ENCODE data around the gene FKBP8.
A peak's percentile ranks its signal among the peaks of the same experiment; 100 is the strongest.

DNA sequence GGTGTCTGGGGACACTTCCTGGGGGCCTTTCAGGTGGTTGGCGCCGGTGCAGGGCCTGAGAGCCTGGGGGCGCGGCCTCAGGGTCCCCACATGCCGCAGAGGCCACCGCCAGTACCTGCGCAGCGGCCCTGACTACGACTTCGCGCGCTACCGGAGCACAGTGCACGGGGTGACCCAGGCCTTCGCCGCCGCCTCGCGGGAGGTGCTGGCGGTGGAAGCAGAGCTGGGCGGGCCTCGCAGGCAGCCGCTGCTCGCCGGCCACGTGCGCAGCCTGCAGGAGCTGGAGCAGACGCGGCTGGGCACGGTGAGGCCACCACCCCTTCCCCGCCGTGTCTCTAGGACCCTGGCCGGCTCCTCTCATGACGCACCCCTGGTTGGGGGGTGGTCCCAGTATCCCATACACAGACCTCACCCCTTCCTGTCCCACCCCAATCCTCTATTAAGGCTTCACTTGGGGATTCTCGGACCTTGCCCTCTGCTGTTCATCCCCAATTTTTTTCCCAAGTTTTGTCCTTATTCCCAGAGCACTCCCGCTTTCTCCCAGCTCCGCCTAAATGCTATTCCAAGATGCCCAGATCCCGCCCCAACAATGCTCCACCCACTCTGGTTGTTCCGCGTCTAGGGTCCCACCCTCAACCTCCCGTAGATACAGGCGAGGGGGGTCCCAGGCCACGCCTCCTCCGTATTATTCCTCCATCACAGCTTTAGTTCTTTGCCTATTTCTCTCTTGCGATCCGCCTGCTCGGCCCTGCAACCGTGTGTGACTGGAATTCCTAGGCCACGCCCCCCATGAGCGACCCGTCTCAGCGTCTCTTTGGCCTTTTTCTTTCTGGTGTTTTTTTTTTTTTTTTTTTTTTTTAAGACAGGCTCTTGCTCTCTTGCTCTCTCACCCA lies 46.3 kb upstream of the FKBP8 start:
- no peak for TF ChIP-seq POLR2A (IDR thresholded peaks at IDR 0.05; ENCODE audit: low read depth, low read length)
- no peak for TF ChIP-seq RFX5 (IDR thresholded peaks at IDR 0.05; ENCODE audit: low read depth, low read length)
- TF ChIP-seq, protein P1, sequence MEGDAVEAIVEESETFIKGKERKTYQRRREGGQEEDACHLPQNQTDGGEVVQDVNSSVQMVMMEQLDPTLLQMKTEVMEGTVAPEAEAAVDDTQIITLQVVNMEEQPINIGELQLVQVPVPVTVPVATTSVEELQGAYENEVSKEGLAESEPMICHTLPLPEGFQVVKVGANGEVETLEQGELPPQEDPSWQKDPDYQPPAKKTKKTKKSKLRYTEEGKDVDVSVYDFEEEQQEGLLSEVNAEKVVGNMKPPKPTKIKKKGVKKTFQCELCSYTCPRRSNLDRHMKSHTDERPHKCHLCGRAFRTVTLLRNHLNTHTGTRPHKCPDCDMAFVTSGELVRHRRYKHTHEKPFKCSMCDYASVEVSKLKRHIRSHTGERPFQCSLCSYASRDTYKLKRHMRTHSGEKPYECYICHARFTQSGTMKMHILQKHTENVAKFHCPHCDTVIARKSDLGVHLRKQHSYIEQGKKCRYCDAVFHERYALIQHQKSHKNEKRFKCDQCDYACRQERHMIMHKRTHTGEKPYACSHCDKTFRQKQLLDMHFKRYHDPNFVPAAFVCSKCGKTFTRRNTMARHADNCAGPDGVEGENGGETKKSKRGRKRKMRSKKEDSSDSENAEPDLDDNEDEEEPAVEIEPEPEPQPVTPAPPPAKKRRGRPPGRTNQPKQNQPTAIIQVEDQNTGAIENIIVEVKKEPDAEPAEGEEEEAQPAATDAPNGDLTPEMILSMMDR (conservative IDR thresholded peaks at IDR 0.05; ENCODE audit: low read depth, low read length) = 0 out of 2 replicates have a peak, but pooled peaks have one; percentile 19
- TF ChIP-seq, protein P2, sequence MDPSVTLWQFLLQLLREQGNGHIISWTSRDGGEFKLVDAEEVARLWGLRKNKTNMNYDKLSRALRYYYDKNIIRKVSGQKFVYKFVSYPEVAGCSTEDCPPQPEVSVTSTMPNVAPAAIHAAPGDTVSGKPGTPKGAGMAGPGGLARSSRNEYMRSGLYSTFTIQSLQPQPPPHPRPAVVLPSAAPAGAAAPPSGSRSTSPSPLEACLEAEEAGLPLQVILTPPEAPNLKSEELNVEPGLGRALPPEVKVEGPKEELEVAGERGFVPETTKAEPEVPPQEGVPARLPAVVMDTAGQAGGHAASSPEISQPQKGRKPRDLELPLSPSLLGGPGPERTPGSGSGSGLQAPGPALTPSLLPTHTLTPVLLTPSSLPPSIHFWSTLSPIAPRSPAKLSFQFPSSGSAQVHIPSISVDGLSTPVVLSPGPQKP (IDR thresholded peaks at IDR 0.05; ENCODE audit: borderline replicate concordance, low read depth, low read length) = no peak

All from IMR-90 (cell line).